Neural cell (in vitro differentiated cells): ENCODE measurements around the gene ENAH. TPM values are rescaled to one million over a fixed set of nuclear protein-coding genes. Genes with fewer than 3 reads are reported as not detected.

Experiments used
- H2AFZ ChIP-seq: fragments of 200-600, 300-800 bp; sonication (generic), shearing (Covaris generic); 2 replicates; pipeline ENCODE4 v1.6.0; 2014; ENCODE audit warnings: low read depth, mild to moderate bottlenecking, antibody characterized with exemption, low read length, moderate library complexity
- H3F3A ChIP-seq: fragments of 200-600 bp; shearing (Covaris generic); 2 replicates; pipeline ENCODE4 v1.6.1; 2016; ENCODE audit warnings: mild to moderate bottlenecking, moderate library complexity, mixed read lengths, antibody characterized with exemption, low read length; ENCODE audit not compliant: insufficient read depth, poor library complexity, severe bottlenecking
- H3K27ac ChIP-seq: fragments of 200-600, 300-800 bp; sonication (generic), shearing (Covaris generic); 2 replicates; pipeline ENCODE4 v1.5.1; 2014; ENCODE audit warnings: mild to moderate bottlenecking, low read length, moderate library complexity
- H3K27me3 ChIP-seq: fragments of 300-800, 200-600 bp; sonication (generic), shearing (Covaris generic); 2 replicates; pipeline ENCODE4 v1.6.0; 2014; ENCODE audit warnings: mild to moderate bottlenecking, low read depth, low read length, moderate library complexity; ENCODE audit not compliant: insufficient read depth
- H3K36me3 ChIP-seq: fragments of 300-800, 200-600 bp; sonication (generic), shearing (Covaris generic); 2 replicates; pipeline ENCODE4 v1.5.1; 2014; ENCODE audit warnings: mild to moderate bottlenecking, antibody characterized with exemption, low read length, moderate library complexity; ENCODE audit not compliant: insufficient read depth
- H3K4me2 ChIP-seq: fragments of 300-800, 200-600 bp; sonication (generic), shearing (Covaris generic); 2 replicates; pipeline ENCODE4 v1.6.0; 2014; ENCODE audit warnings: mild to moderate bottlenecking, low read length
- H3K4me3 ChIP-seq: fragments of 300-800, 200-600 bp; sonication (generic), shearing (Covaris generic); 2 replicates; pipeline ENCODE4 v1.5.1; 2014; ENCODE audit warnings: mild to moderate bottlenecking, low read length, moderate library complexity
- H3K79me2 ChIP-seq: fragments of 200-600 bp; shearing (Covaris generic); replicated peaks from 2 replicates; pipeline ENCODE4 v1.6.0; 2014; ENCODE audit warnings: mild to moderate bottlenecking, low read length, moderate library complexity; ENCODE audit not compliant: insufficient read depth
- H3K9ac ChIP-seq: fragments of 300-800, 200-600 bp; sonication (generic), shearing (Covaris generic); 2 replicates; pipeline ENCODE4 v1.6.1; 2016; ENCODE audit warnings: mild to moderate bottlenecking, low read length, mixed read lengths
- H3K9me2 ChIP-seq: fragments of 200-600 bp; shearing (Covaris generic); 2 replicates; pipeline ENCODE4 v1.6.1; 2016; ENCODE audit warnings: mild to moderate bottlenecking, low read length, mixed read lengths; ENCODE audit not compliant: insufficient read depth
- H3K9me3 ChIP-seq: fragments of 200-600, 300-800 bp; sonication (generic), shearing (Covaris generic); 2 replicates; pipeline ENCODE4 v1.6.1; 2016; ENCODE audit warnings: mild to moderate bottlenecking, mixed run types, low read length, moderate library complexity, mixed read lengths
- H4K20me1 ChIP-seq: fragments of 200-600 bp; shearing (Covaris generic); 2 replicates; pipeline ENCODE4 v1.6.1; 2016; ENCODE audit warnings: mild to moderate bottlenecking, mixed run types; ENCODE audit not compliant: insufficient read depth
- EP300 ChIP-seq: fragments of 450-650 bp; conservative IDR thresholded peaks from 2 replicates; pipeline ENCODE4 v1.6.1; 2014; ENCODE audit warnings: antibody characterized with exemption, mild to moderate bottlenecking, moderate library complexity; ENCODE audit not compliant: poor library complexity, severe bottlenecking
- EZH2 ChIP-seq: fragments of 200-600, 300-800 bp; shearing (Covaris generic), sonication (generic); IDR thresholded peaks from 2 replicates; pipeline ENCODE4 v1.6.1; 2014; ENCODE audit warnings: antibody characterized with exemption, low read length, borderline replicate concordance, mild to moderate bottlenecking; ENCODE audit not compliant: insufficient read depth, poor library complexity, severe bottlenecking
- MXI1 ChIP-seq: fragments of 450-650 bp; conservative IDR thresholded peaks from 2 replicates; pipeline ENCODE4 v1.6.1; 2014; ENCODE audit warnings: antibody characterized with exemption, mild to moderate bottlenecking; ENCODE audit not compliant: poor library complexity, severe bottlenecking
- POLR2AphosphoS5 ChIP-seq: IDR thresholded peaks from 2 replicates; pipeline ENCODE4 v1.6.1; 2012
- RAD21 ChIP-seq: fragments of 450-650 bp; conservative IDR thresholded peaks from 2 replicates; pipeline ENCODE4 v1.6.1; 2014; ENCODE audit warnings: antibody characterized with exemption, mild to moderate bottlenecking, moderate library complexity
- SMC3 ChIP-seq: fragments of 450-650 bp; conservative IDR thresholded peaks from 2 replicates; pipeline ENCODE4 v1.6.1; 2014; ENCODE audit warnings: antibody characterized with exemption, mild to moderate bottlenecking, moderate library complexity; ENCODE audit not compliant: poor library complexity
- TAF1 ChIP-seq: IDR thresholded peaks from 2 replicates; pipeline ENCODE4 v1.6.1; 2012; ENCODE audit warnings: low read depth
- polyA plus RNA-seq: library from polyadenylated mRNA; depleted of rRNA; stranded (reverse); fragments of >200 nt; gene quantifications from 2 replicates; pipeline ENCODE4 v1.2.3, GENCODE V29; 2014
- TF ChIP-seq, protein P1 (sequence below): fragments of 450-650 bp; IDR thresholded peaks from 2 replicates; pipeline ENCODE4 v1.5.1; 2014; ENCODE audit warnings: antibody characterized with exemption, mild to moderate bottlenecking, moderate library complexity; ENCODE audit not compliant: poor library complexity, severe bottlenecking
- TF ChIP-seq, protein P2 (sequence below): IDR thresholded peaks from 2 replicates; pipeline ENCODE4 v1.6.1; 2012; ENCODE audit warnings: borderline replicate concordance

Gene ENAH
- polyA plus RNA-seq, 1 donor from 2014 or later, result 58.4 TPM

DNA sequence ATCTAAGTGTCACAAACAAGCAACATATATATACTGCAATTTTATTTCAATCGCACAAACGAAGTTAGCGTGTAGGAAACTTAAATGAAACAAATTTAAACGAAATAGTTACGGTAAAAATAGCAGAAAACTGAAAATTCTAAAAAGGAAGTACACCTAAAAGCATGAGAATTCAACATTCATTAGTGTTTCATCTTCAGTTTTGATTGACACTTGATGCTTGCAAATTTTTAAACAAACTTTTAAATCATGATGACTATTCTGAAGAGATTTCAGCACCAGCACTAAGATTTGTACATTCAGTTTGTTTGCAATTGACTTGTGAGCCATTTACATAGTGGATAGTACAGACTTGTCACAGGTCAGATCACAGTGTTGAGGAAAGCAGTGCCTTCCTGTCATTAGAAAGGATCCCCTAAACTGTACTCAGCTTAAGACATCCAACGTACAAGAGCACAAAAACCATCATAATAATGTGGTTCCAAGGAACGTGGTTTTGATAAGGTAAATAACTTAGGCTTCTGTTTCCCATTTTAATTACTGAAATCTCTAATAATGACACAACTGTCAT is 158.0 kb downstream of the ENAH start:
- Histone ChIP-seq H3K27ac (no peak overlapping the region), H3K9ac (no peak overlapping the region), H3K79me2 (no peaks in the 10 kb centered on the region), H3K9me3 (no peaks in the 10 kb centered on the region), H4K20me1 (no peaks in the 10 kb centered on the region), H3K27me3 (no peaks in the 10 kb centered on the region), H3K4me2 (no peak overlapping the region), H3K4me3 (no peak overlapping the region), H2AFZ (no peak overlapping the region), H3K9me2 (no peaks in the 10 kb centered on the region), H3F3A (no peaks in the 10 kb centered on the region), H3K36me3 (peaks cover 4% of the 10 kb centered on the region)
- TF ChIP-seq TAF1 (no peak), MXI1 (no peak)
- TF ChIP-seq, protein P1, sequence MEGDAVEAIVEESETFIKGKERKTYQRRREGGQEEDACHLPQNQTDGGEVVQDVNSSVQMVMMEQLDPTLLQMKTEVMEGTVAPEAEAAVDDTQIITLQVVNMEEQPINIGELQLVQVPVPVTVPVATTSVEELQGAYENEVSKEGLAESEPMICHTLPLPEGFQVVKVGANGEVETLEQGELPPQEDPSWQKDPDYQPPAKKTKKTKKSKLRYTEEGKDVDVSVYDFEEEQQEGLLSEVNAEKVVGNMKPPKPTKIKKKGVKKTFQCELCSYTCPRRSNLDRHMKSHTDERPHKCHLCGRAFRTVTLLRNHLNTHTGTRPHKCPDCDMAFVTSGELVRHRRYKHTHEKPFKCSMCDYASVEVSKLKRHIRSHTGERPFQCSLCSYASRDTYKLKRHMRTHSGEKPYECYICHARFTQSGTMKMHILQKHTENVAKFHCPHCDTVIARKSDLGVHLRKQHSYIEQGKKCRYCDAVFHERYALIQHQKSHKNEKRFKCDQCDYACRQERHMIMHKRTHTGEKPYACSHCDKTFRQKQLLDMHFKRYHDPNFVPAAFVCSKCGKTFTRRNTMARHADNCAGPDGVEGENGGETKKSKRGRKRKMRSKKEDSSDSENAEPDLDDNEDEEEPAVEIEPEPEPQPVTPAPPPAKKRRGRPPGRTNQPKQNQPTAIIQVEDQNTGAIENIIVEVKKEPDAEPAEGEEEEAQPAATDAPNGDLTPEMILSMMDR, result no peak

DNA sequence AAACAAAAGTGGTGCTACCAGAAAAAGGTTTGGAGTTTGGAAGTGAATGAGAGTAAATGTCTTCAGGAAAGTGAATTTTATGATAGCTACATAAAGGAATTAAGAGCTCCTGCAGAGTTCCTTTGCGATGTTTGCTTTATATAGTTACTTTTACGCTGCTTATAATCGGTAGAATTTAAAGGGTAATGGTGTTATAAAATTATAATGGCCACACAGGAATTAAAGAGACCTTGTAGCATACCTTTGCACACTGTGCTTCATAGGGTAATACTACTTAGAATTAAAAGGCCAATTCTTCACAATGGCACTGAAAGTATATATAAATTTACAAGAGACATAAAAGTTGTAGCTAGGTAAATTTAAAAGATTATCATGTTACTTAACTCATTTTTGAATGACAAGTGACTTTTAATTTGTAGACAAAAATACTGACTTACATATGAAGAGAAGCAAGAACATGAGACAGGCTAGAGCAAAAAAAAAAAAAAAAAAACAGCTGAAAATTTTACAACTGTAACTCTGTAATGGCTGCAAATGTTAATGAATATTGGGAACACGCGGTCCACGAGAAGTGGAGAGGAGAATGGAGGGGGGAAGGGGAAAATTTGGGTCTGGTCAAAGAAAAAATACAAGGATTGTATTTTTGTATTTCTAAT is 159.2 kb downstream of the ENAH start:
- Histone ChIP-seq H3F3A (no peaks in the 10 kb centered on the region), H4K20me1 (no peaks in the 10 kb centered on the region), H3K9me2 (no peaks in the 10 kb centered on the region), H3K9me3 (no peaks in the 10 kb centered on the region), H3K4me3 (no peak overlapping the region), H3K4me2 (no peak overlapping the region), H3K79me2 (no peaks in the 10 kb centered on the region), H3K27ac (no peak overlapping the region), H3K27me3 (no peaks in the 10 kb centered on the region), H2AFZ (no peak overlapping the region), H3K36me3 (peaks cover 4% of the 10 kb centered on the region), H3K9ac (no peak overlapping the region)
- TF ChIP-seq POLR2AphosphoS5 (no peak), TAF1 (no peak), SMC3 (no peak), MXI1 (no peak), RAD21 (no peak), EP300 (no peak), EZH2 (no peak)
- TF ChIP-seq, protein P1, result no peak
- TF ChIP-seq, protein P2, sequence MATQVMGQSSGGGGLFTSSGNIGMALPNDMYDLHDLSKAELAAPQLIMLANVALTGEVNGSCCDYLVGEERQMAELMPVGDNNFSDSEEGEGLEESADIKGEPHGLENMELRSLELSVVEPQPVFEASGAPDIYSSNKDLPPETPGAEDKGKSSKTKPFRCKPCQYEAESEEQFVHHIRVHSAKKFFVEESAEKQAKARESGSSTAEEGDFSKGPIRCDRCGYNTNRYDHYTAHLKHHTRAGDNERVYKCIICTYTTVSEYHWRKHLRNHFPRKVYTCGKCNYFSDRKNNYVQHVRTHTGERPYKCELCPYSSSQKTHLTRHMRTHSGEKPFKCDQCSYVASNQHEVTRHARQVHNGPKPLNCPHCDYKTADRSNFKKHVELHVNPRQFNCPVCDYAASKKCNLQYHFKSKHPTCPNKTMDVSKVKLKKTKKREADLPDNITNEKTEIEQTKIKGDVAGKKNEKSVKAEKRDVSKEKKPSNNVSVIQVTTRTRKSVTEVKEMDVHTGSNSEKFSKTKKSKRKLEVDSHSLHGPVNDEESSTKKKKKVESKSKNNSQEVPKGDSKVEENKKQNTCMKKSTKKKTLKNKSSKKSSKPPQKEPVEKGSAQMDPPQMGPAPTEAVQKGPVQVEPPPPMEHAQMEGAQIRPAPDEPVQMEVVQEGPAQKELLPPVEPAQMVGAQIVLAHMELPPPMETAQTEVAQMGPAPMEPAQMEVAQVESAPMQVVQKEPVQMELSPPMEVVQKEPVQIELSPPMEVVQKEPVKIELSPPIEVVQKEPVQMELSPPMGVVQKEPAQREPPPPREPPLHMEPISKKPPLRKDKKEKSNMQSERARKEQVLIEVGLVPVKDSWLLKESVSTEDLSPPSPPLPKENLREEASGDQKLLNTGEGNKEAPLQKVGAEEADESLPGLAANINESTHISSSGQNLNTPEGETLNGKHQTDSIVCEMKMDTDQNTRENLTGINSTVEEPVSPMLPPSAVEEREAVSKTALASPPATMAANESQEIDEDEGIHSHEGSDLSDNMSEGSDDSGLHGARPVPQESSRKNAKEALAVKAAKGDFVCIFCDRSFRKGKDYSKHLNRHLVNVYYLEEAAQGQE, result no peak
